ENCODE measurements around the gene KCNQ2. TPM values are rescaled to one million over a fixed set of nuclear protein-coding genes. Genes with fewer than 3 reads are reported as not detected.

The KCNQ2 gene
- total RNA-seq, 1 experiment from 2014 or later = 86.5 TPM

GRCh38 chr20:63371291-63371865 lies 101.1 kb downstream of the KCNQ2 start:
- Histone ChIP-seq H3K9me3 (ENCODE audit: control insufficient read depth in 1 of 2, insufficient read depth in 1 of 2, low read depth in 1 of 2, low read length in 2 of 2) (no peaks in the 10 kb centered on the region), H3K27ac (ENCODE audit: low read depth, low read length) (no peak overlapping the region), H2AFZ (ENCODE audit: low read depth, low read length, poor library complexity, severe bottlenecking) (no peak overlapping the region), H3K4me1 (ENCODE audit: control insufficient read depth in 1 of 2, insufficient read depth in 2 of 2, low read length in 2 of 2) (no peaks in the 10 kb centered on the region), H4K20me1 (ENCODE audit: insufficient read depth) (no peaks in the 10 kb centered on the region), H3K4me2 (ENCODE audit: low read length) (no peak overlapping the region), H3K27me3 (ENCODE audit: insufficient read depth, low read length) (peaks cover 18% of the 10 kb centered on the region; the same call in 1 of the 2 replicates), H3K9me2 (ENCODE audit: insufficient read depth) (no peaks in the 10 kb centered on the region), H3K36me3 (ENCODE audit: control insufficient read depth in 1 of 2, insufficient read depth in 2 of 2, low read length in 2 of 2) (no peaks in the 10 kb centered on the region), H3K9ac (ENCODE audit: low read length) (no peak overlapping the region), H3K4me3 (replicated peaks in 1 of 2; ENCODE audit: low read depth in 1 of 2, low read length in 2 of 2) (no peak overlapping the region), H3K79me2 (ENCODE audit: insufficient read depth, low read length) (no peaks in the 10 kb centered on the region)
- BruUV-seq (replicated peaks) = no TSS peak
- POLR2A ChIA-PET = no interaction called here
- intact Hi-C loops (cut with micrococcal nuclease) = no loop called here
- CTCF ChIA-PET = interaction anchor here (1.3 kb wide), 1 partner anchor 10 kb away, joined by 4 read pairs; no protein-coding TSS in a partner anchor
- TF ChIP-seq POLR2AphosphoS5 (IDR thresholded peaks at IDR 0.05; ENCODE audit: low read depth, low read length) = no peak
- no peak for TF ChIP-seq SP1 (IDR thresholded peaks at IDR 0.05; ENCODE audit: low read depth)
- no peak for TF ChIP-seq REST (IDR thresholded peaks at IDR 0.05; ENCODE audit: low read depth)
- TF ChIP-seq SIN3A (IDR thresholded peaks at IDR 0.05; ENCODE audit: low read depth) = no peak
- no peak for TF ChIP-seq JUND (IDR thresholded peaks at IDR 0.05)
- TF ChIP-seq EZH2 (IDR thresholded peaks at IDR 0.05) = no peak
- no peak for TF ChIP-seq ZFX (IDR thresholded peaks at IDR 0.05)
- TF ChIP-seq RAD21 (IDR thresholded peaks at IDR 0.05; ENCODE audit: low read depth) = no peak
- TF ChIP-seq POLR2A (IDR thresholded peaks at IDR 0.05; ENCODE audit: borderline replicate concordance, extremely low read depth, insufficient read depth, insufficient read length) = no peak
- ATAC-seq (no peak), DNase-seq (ENCODE audit: low read depth, low spot score) (no peak)
- RAD21 ChIA-PET (ENCODE audit: low non-redundant PET in 1 of 2, low total read pairs in 2 of 2, uncharacterized antibody in 2 of 2, unreplicated experiment in 2 of 2) = no interaction called here

Data from HCT116 (cell line).